T-cell (primary cell): ENCODE measurements around the gene RUSC1. TPM values are rescaled to one million over a fixed set of nuclear protein-coding genes. Genes with fewer than 3 reads are reported as not detected.

Experiments used
- ATAC-seq, 4 experiments: fragments of 200-7000 bp in 3 of 4; fragments of 150-1000 bp in 1 of 4; cut with Tn5 transposase; replicated peaks in 1 of 4; 1 replicate in 3 of 4; 2 replicates in 1 of 4; pipeline ENCODE4 v1.10.0; 2021; ENCODE audit warnings: moderate library complexity in 3 of 4, mild to moderate bottlenecking in 2 of 4, moderate number of reproducible peaks in 1 of 4
- CTCF ChIA-PET, 2 donors: fragments of 300-600 bp; sonication (Branson Sonifier 250); formaldehyde crosslinking; loops; one replicate each; lab custom pipeline; 2022; ENCODE audit warnings: antibody characterized with exemption in 2 of 2; lab: Charles Lee
- POLR2A ChIA-PET, 2 donors: fragments of 300-600 bp; sonication (Branson Sonifier 250); formaldehyde crosslinking; loops; one replicate each; lab custom pipeline; 2022; ENCODE audit warnings: antibody characterized with exemption in 2 of 2; lab: Charles Lee
- DNase-seq, 35 experiments: peaks; one replicate each; pipeline versions ENCODE4 v3.0.0 to v3.0.0-alpha.2; 2013 to 2023
- H3K27ac ChIP-seq: one replicate; pipeline ENCODE4 v1.5.1; 2013; ENCODE audit warnings: low read length
- H3K27me3 ChIP-seq, 2 experiments: replicated peaks in 1 of 2; 1 replicate in 1 of 2; 2 replicates in 1 of 2; pipeline versions ENCODE4 v1.6.1 to v1.7.0; 2013; ENCODE audit warnings: low read length in 1 of 2, mixed read lengths in 1 of 2; ENCODE audit not compliant: control insufficient read depth in 2 of 2, insufficient read depth in 2 of 2; ENCODE audit errors: extremely low read depth in 1 of 2
- H3K36me3 ChIP-seq, 2 donors: 1 replicate in 1 of 2; 2 replicates in 1 of 2; pipeline versions ENCODE4 v1.6.1 to v1.7.0; 2013; ENCODE audit warnings: low read length in 1 of 2; ENCODE audit not compliant: control insufficient read depth in 2 of 2, insufficient read depth in 1 of 2; ENCODE audit errors: extremely low read depth in 1 of 2
- H3K4me1 ChIP-seq, 2 experiments: 1 replicate in 1 of 2; 2 replicates in 1 of 2; pipeline versions ENCODE4 v1.6.1 to v1.7.0; 2013; ENCODE audit warnings: low read length in 2 of 2, mixed read lengths in 1 of 2; ENCODE audit not compliant: insufficient read depth in 2 of 2, control insufficient read depth in 1 of 2; ENCODE audit errors: extremely low read depth in 1 of 2
- H3K4me3 ChIP-seq, 2 donors: 1 replicate in 1 of 2; 2 replicates in 1 of 2; pipeline versions ENCODE4 v1.5.1 to v1.7.0; 2013; ENCODE audit warnings: mild to moderate bottlenecking in 2 of 2, low read length in 1 of 2, moderate library complexity in 1 of 2; ENCODE audit not compliant: control insufficient read depth in 1 of 2; ENCODE audit errors: extremely low read depth in 1 of 2
- H3K9me3 ChIP-seq: 2 replicates; pipeline ENCODE4 v1.7.0; 2013
- H3K27ac Mint-ChIP-seq, 2 donors: one replicate each; pipeline ENCODE4 v1.8.0; 2020 to 2021; ENCODE audit warnings: mild to moderate bottlenecking in 2 of 2, mixed read lengths in 2 of 2
- H3K27me3 Mint-ChIP-seq, 2 donors: one replicate each; pipeline ENCODE4 v1.8.0; 2021 to 2022; ENCODE audit warnings: mixed read lengths in 2 of 2
- H3K36me3 Mint-ChIP-seq: one replicate; pipeline ENCODE4 v1.8.0; 2021; ENCODE audit warnings: mixed read lengths
- H3K4me1 Mint-ChIP-seq, 3 donors: one replicate each; pipeline ENCODE4 v1.8.0; 2020 to 2022; ENCODE audit warnings: mixed read lengths in 3 of 3, mild to moderate bottlenecking in 1 of 3
- H3K4me3 Mint-ChIP-seq, 3 donors: one replicate each; pipeline ENCODE4 v1.8.0; 2020 to 2022; ENCODE audit warnings: mild to moderate bottlenecking in 3 of 3, mixed read lengths in 3 of 3, moderate library complexity in 3 of 3
- H3K9me3 Mint-ChIP-seq, 3 donors: one replicate each; pipeline ENCODE4 v1.8.0; 2020 to 2022; ENCODE audit warnings: mixed read lengths in 3 of 3
- WGBS: methylation state at CpG from one replicate; pipeline ENCODE4 v1.1.5; 2013; ENCODE audit warnings: missing lambda C conversion rate; ENCODE audit not compliant: insufficient coverage; 5-methylcytosine and 5-hydroxymethylcytosine counted together
- total RNA-seq, 35 experiments: library from RNA in 6 of 35; stranded (reverse) in 6 of 35; fragments of 120-200 nt in 1 of 35; gene quantifications; one replicate each; pipeline versions ENCODE4 v1.2.1 to v1.2.4 and lab custom pipeline; 2013 to 2026

The RUSC1 gene
- total RNA-seq, 5 donors from 2014 or later (not counting 1 experiment from before 2014, with no cell fraction given) = 14.4 to 25.2 (median 22.9) TPM

DNA sequence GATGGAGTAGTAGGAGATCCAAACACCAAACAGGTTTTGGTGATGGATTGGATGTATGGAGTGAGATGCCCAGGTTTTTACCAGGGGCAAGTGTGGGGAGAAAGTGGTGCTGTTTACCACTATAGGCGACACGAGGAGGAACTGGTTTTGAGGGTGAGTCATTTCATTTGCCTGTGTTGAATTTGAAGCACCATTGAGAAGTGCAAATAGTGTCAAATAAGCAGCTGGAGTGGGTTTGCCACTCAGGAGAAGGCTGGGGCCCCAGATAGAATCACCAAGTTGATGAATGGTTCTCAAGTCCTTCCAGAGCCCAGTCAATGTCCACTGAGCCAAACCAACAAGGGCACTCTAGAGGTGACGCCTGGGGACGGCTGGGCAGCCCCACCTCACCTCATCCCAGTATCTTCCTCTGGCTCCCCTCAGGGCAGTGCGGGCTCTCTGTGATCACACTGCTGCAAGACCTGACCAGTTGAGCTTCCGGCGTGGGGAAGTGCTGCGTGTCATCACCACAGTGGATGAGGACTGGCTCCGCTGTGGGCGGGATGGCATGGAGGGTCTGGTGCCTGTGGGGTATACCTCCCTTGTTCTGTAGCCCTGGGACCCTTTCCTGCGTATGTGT is 9.4 kb downstream of the RUSC1 start:
- ATAC-seq (no peak), DNase-seq (no peak)
- Histone ChIP-seq H3K27ac (no peak overlapping the region), H3K36me3 (peaks cover 5 to 27% of the 10 kb centered on the region in 2 donors), H3K4me1 (peaks cover 0 to 6% of the 10 kb centered on the region in 2 experiments), H3K4me3 (no peak overlapping the region), H3K27me3 (no peaks in the 10 kb centered on the region), H3K9me3 (no peaks in the 10 kb centered on the region)
- no peak overlapping the region for H3K4me3 Mint-ChIP-seq
- no peaks in the 10 kb centered on the region for H3K27me3 Mint-ChIP-seq
- 90% methylated on average over 6 of the region's 11 CpGs for WGBS
- no peaks in the 10 kb centered on the region for H3K9me3 Mint-ChIP-seq
- POLR2A ChIA-PET = no interaction called here
- peaks cover 5 to 9% (median 8%) of the 10 kb centered on the region in 3 donors for H3K4me1 Mint-ChIP-seq
- CTCF ChIA-PET = interaction anchor here in 1 of 2 donors (0.6 to 0.7 kb wide), 2 partner anchors 121 to 1392 kb away, joined by 3 to 6 read pairs; no protein-coding TSS in a partner anchor
- H3K36me3 Mint-ChIP-seq = peaks cover 18% of the 10 kb centered on the region
- H3K27ac Mint-ChIP-seq = peak overlapping the region in 1 of 2 donors; percentile 44

DNA sequence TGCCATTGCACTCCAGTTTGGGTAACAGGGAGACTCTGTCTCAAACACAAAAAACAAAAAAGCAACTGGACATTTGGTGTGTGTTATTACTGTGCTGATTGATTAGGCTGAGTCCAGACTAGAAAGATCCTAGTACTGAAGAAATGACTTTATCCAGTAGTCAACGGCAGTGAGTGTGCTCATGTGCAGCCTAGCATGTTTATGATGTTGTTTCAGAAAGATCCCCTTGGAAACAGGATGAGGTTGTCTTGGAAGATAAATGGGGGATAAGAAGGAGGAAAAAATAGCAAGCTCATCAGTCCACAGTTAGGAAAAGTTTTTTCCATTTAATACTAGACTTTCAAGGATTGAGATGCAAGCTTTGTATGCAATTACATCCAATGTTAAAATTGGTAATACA is 14.3 kb downstream of the RUSC1 start:
- Mint-ChIP-seq H3K4me3 (no peak overlapping the region), H3K9me3 (no peaks in the 10 kb centered on the region), H3K36me3 (peaks cover 48% of the 10 kb centered on the region), H3K27me3 (no peaks in the 10 kb centered on the region), H3K27ac (no peak overlapping the region), H3K4me1 (no peaks in the 10 kb centered on the region)
- ChIA-PET CTCF (interaction anchor here in 1 of 2 donors (0.6 kb wide), 1 partner anchor 237 kb away, joined by 3 read pairs; no protein-coding TSS in a partner anchor), POLR2A (no interaction called here)
- Histone ChIP-seq H3K27me3 (no peaks in the 10 kb centered on the region), H3K4me3 (no peak overlapping the region), H3K9me3 (no peaks in the 10 kb centered on the region), H3K4me1 (no peaks in the 10 kb centered on the region), H3K36me3 (peaks cover 15 to 59% of the 10 kb centered on the region in 2 donors), H3K27ac (no peak overlapping the region)
- ATAC-seq = no peak
- 100% methylated on average over 1 of the region's 1 CpG for WGBS
- no peak for DNase-seq

DNA sequence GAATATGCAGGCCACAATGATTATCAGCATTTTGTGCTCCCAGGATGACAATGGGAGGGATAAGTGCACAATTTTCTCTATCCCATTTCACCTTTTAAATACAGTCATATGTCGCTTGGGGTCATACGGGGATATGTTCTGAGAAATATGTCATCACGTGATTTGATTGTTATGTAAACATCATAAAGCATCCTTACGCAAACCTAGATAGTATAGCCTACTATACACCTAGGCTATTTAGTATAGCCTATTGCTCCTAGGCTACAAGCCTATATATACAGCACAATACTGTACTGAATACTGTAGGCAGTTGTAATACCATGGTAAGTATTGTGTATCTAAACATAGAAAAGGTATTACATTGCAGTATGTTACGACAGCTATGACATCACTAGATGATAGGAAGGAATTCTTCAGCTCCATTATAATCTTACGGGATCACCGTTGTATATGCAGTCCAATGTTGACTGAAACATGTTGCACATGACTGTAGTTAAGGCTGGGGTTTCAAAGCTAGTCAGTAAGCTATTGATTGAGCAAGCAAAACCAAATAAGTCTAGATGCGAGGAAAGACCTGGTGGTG is 18.9 kb downstream of the RUSC1 start:
- H3K27me3 Mint-ChIP-seq = no peaks in the 10 kb centered on the region

DNA sequence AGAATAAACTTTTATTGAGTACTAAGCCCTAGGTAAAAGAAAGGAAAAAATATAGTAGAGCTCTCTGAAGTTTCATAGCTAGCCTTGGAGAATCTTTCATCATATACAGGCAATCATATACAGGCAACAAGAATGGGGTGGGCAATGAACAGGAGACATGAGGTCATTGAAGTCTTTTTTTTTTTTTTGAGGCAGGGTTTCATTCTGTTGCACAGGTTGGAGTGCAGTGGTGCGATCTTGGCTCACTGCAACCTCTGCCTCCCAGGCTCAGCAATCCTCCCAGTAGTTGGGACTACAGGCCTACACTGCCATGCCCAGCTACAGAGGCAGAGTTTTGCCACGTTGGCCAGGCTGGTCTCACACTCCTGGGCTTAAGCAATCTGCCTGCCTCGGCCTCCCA is 22.1 kb downstream of the RUSC1 start:
- Mint-ChIP-seq H3K27me3 (no peaks in the 10 kb centered on the region), H3K4me1 (no peaks in the 10 kb centered on the region), H3K9me3 (no peaks in the 10 kb centered on the region), H3K27ac (no peak overlapping the region), H3K4me3 (no peak overlapping the region), H3K36me3 (peaks cover 69% of the 10 kb centered on the region)
- ChIA-PET POLR2A (interaction anchor here (0.5 to 0.6 kb wide), 2 partner anchors 60 to 1449 kb away, joined by 3 read pairs; no protein-coding TSS in a partner anchor), CTCF (no interaction called here)
- no peak overlapping the region for H3K27ac ChIP-seq
- DNase-seq (no peak), ATAC-seq (no peak)
- no peaks in the 10 kb centered on the region for H3K9me3 ChIP-seq
- peaks cover 21 to 92% of the 10 kb centered on the region in 2 donors for H3K36me3 ChIP-seq
- H3K4me3 ChIP-seq = no peak overlapping the region
- H3K4me1 ChIP-seq = no peaks in the 10 kb centered on the region
- no peaks in the 10 kb centered on the region for H3K27me3 ChIP-seq
- 100% methylated on average over 2 of the region's 3 CpGs for WGBS

More for the DNA sequence above, 18.9 kb downstream of the RUSC1 start:
- no peaks in the 10 kb centered on the region for H3K9me3 Mint-ChIP-seq
- H3K4me1 ChIP-seq = no peaks in the 10 kb centered on the region
- no peaks in the 10 kb centered on the region for H3K9me3 ChIP-seq
- ATAC-seq (no peak), DNase-seq (no peak)
- H3K4me1 Mint-ChIP-seq = no peaks in the 10 kb centered on the region
- H3K4me3 Mint-ChIP-seq = no peak overlapping the region
- H3K27me3 ChIP-seq = no peaks in the 10 kb centered on the region
- peaks cover 19 to 82% of the 10 kb centered on the region in 2 donors for H3K36me3 ChIP-seq
- H3K27ac Mint-ChIP-seq = no peak overlapping the region
- H3K4me3 ChIP-seq = no peak overlapping the region
- peaks cover 65% of the 10 kb centered on the region for H3K36me3 Mint-ChIP-seq
- 100% methylated on average over 1 of the region's 8 CpGs for WGBS
- POLR2A ChIA-PET = interaction anchor here in 1 of 2 donors (0.6 kb wide), 1 partner anchor 1367 kb away, joined by 3 read pairs; no protein-coding TSS in a partner anchor
- no peak overlapping the region for H3K27ac ChIP-seq
- CTCF ChIA-PET = interaction anchor here (0.6 to 0.8 kb wide), 5 partner anchors 20 to 422 kb away, joined by 3 read pairs; no protein-coding TSS in a partner anchor

DNA sequence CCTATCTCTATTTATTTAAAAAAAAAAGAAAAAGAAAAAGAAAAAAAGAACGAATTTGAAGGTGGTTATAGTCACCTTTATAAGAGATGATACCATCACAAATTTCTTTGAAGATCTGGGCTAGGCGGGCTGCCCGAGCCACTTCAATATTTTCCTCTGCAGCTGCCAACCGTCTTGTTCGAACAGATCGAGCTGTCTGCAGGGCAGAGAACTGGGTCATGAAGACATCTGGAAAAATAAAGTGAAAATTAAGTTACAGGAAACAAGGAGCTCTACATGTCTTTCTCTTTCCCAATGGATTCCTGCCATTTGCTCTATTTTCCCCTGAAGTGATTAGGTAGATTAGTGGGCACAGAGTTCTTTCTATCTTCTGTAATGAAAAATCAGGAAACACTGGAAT is 31.9 kb downstream of the RUSC1 start:
- H3K4me3 Mint-ChIP-seq = no peak overlapping the region
- ATAC-seq (no peak), DNase-seq (no peak)
- no peaks in the 10 kb centered on the region for H3K4me1 Mint-ChIP-seq
- no peaks in the 10 kb centered on the region for H3K27me3 ChIP-seq
- no peak overlapping the region for H3K27ac Mint-ChIP-seq
- H3K4me3 ChIP-seq = no peak overlapping the region
- H3K36me3 Mint-ChIP-seq = peaks cover 56% of the 10 kb centered on the region
- ChIA-PET POLR2A (interaction anchor here (0.6 to 0.8 kb wide), 3 partner anchors 23 to 569 kb away, joined by 3 to 7 read pairs (median 4); no protein-coding TSS in a partner anchor), CTCF (no interaction called here)
- no peaks in the 10 kb centered on the region for H3K4me1 ChIP-seq
- no CpG with 5 or more reads among the region's 6 CpGs for WGBS
- H3K36me3 ChIP-seq = peaks cover 5 to 70% of the 10 kb centered on the region in 2 donors
- H3K9me3 ChIP-seq = no peaks in the 10 kb centered on the region
- no peaks in the 10 kb centered on the region for H3K9me3 Mint-ChIP-seq
- H3K27me3 Mint-ChIP-seq = no peaks in the 10 kb centered on the region
- no peak overlapping the region for H3K27ac ChIP-seq

DNA sequence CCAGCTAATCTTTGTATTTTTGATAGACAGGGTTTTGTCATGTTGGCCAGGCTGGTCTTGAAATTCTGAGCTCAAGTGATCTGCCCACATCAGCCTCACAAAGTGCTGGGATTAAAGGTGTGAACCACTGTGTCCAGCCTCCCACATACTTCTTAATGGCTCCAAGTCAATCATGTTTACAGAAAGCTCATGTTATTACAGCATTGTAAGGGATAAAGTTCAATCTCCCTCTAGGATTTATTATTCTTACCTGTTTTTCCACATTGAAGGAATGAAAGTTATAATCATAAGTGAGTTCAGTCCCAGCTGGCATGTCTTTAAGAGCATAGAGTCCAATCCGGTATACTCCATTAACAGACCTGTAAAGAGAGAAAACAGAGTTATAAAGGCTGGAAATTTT is 39.4 kb downstream of the RUSC1 start:
- no peaks in the 10 kb centered on the region for H3K4me1 Mint-ChIP-seq
- Histone ChIP-seq H3K4me1 (no peaks in the 10 kb centered on the region), H3K9me3 (no peaks in the 10 kb centered on the region), H3K36me3 (peaks cover 12 to 48% of the 10 kb centered on the region in 2 donors), H3K27me3 (no peaks in the 10 kb centered on the region), H3K4me3 (no peak overlapping the region), H3K27ac (no peak overlapping the region)
- H3K27ac Mint-ChIP-seq = no peak overlapping the region
- no peak overlapping the region for H3K4me3 Mint-ChIP-seq
- H3K36me3 Mint-ChIP-seq = peaks cover 23% of the 10 kb centered on the region
- POLR2A ChIA-PET = no interaction called here
- H3K9me3 Mint-ChIP-seq = no peaks in the 10 kb centered on the region
- DNase-seq (no peak), ATAC-seq (no peak)
- no CpG with 5 or more reads among the region's 1 CpG for whole genome bisulfite sequencing
- CTCF ChIA-PET = no interaction called here
- H3K27me3 Mint-ChIP-seq = no peaks in the 10 kb centered on the region
